Transverse colon (tissue), 4 donors: ENCODE data around the gene DEFB132. TPM values are rescaled to one million over a fixed set of nuclear protein-coding genes. Genes with fewer than 3 reads are reported as not detected.

Experiments used
- DNase-seq: peaks from one replicate; pipeline ENCODE4 v3.0.0-alpha.2; 2019
- H3K27ac ChIP-seq, 4 donors: fragments of 200-600 bp; sonication (generic); 2 replicates each; pipeline ENCODE4 v1.5.1; 2016 to 2018; ENCODE audit warnings: inconsistent platforms in 4 of 4
- H3K27me3 ChIP-seq: fragments of 200-600 bp; sonication (generic); 2 replicates; pipeline ENCODE4 v1.5.1; 2017; ENCODE audit warnings: inconsistent platforms
- H3K36me3 ChIP-seq, 4 donors: fragments of 200-600 bp; sonication (generic); 2 replicates each; pipeline ENCODE4 v1.5.1; 2017 to 2019; ENCODE audit warnings: inconsistent platforms in 4 of 4
- H3K4me1 ChIP-seq, 4 donors: fragments of 200-600 bp; sonication (generic); 2 replicates each; pipeline ENCODE4 v1.5.1; 2017 to 2020; ENCODE audit warnings: inconsistent platforms in 4 of 4
- H3K4me3 ChIP-seq, 4 donors: fragments of 200-600 bp; sonication (generic); 1 replicate in 1 of 4; 2 replicates in 3 of 4; pipeline versions ENCODE4 v1.5.1 to v1.6.1; 2017 to 2019; ENCODE audit warnings: inconsistent platforms in 4 of 4
- H3K9me3 ChIP-seq, 2 donors: fragments of 200-600 bp; sonication (generic); 2 replicates each; pipeline ENCODE4 v1.5.1; 2017 to 2019; ENCODE audit warnings: inconsistent platforms in 2 of 2
- EP300 ChIP-seq: sonication (generic); formaldehyde crosslinking; IDR thresholded peaks from one replicate; pipeline ENCODE4 v1.6.1; 2017; ENCODE audit warnings: antibody characterized with exemption, low read depth
- POLR2A ChIP-seq: fragments of 450-650 bp; IDR thresholded peaks from one replicate; pipeline ENCODE4 v1.6.1; 2016; ENCODE audit warnings: antibody characterized with exemption, mild to moderate bottlenecking, moderate library complexity
- POLR2AphosphoS5 ChIP-seq, 3 donors: sonication (generic); formaldehyde crosslinking; IDR thresholded peaks; one replicate each; pipeline ENCODE4 v1.6.1; 2016; ENCODE audit warnings: antibody characterized with exemption in 3 of 3
- WGBS, 2 donors: methylation state at CpG; one replicate each; pipeline ENCODE4 v1.1.5; 2018; ENCODE audit warnings: low coverage in 1 of 2; 5-methylcytosine and 5-hydroxymethylcytosine counted together
- in situ Hi-C, 4 donors: fragments of 200-750 bp; cut with MboI; loops; one replicate each; pipeline versions ENCODE4 v1.15.0 to v1.15.1; 2017; ENCODE audit warnings: low sequenced_read_pairs in 3 of 4, low pct_ligation_motif_present in 1 of 4, low pct_unique_long_range_greater_than_20kb in 1 of 4
- intact Hi-C: fragments of 100-400 bp; cut with DNase I; formaldehyde crosslinking; loops from one replicate; pipeline ENCODE4 v1.15.1; 2023; ENCODE audit warnings: low total_unique reads
- total RNA-seq, 4 donors: library from RNA; depleted of rRNA; stranded (reverse); fragments of >200 nt; gene quantifications; one replicate each; pipeline ENCODE4 v1.1.0, GENCODE V29; 2016
- TF ChIP-seq, protein P1 (sequence below), 5 experiments: fragments of 200-600 bp in 3 of 5; fragments of 450-650 bp in 2 of 5; sonication (generic) in 3 of 5; IDR thresholded peaks; 1 replicate in 2 of 5; 2 replicates in 3 of 5; pipeline ENCODE4 v1.5.1; 2016 to 2017; ENCODE audit warnings: antibody characterized with exemption in 5 of 5, inconsistent platforms in 3 of 5, mild to moderate bottlenecking in 2 of 5, moderate library complexity in 1 of 5

The DEFB132 gene, protein sequence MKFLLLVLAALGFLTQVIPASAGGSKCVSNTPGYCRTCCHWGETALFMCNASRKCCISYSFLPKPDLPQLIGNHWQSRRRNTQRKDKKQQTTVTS
- not detected for total RNA-seq

DNA sequence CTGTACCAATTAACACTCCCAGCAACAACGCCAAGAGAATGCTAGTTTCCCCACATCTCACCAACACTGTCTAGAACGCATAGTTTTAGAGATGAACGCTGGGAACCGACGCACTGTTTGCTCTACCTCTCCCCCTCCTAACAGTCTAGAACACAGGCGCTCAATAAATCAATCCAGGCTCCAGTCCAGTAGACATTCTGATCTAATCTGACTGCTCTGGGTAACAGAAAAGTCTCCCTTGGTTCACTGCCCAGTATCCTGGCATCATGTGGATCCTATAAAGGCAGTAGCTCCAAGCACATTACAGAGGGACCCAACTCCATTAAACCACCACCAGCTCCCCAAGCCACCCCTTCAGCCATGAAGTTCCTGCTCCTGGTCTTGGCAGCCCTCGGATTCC lies at the start of gene DEFB132:
TSS of gene DEFB132 (plus strand) at position 306 of the 400 bp plus-strand sequence. CDS start at position 361, 55 bp downstream.
- H3K4me3 ChIP-seq, result no peak within 1 kb of the TSS

DNA sequence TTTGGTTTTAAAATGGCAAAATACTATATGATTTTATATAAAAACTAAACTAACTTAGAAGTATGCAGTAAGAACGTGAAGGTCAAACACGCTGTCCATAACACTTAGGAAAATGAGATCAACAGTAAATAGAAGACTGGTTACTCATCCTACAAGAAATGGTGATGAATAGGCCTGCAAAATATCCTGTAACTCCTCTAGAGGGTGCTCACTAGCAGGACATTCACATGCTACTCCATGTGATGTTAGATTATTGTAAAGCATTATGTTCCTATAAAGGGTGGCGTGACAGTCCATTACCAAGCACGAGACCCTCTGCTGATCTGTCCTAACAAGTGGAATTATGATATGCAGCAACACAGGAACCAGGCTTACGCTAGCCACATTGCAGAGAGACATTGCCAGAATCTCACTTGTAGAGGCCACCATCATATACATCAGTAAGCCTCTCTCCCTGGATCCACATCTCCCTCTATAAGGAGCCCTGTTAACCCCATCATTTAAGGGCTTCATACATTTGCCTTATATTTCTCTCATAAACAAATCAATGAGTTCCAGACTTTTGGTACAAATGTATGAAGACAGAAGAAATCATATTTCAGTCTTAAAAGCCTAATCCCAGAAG lies 48.5 kb upstream of the DEFB132 start:
- TF ChIP-seq, protein P1, sequence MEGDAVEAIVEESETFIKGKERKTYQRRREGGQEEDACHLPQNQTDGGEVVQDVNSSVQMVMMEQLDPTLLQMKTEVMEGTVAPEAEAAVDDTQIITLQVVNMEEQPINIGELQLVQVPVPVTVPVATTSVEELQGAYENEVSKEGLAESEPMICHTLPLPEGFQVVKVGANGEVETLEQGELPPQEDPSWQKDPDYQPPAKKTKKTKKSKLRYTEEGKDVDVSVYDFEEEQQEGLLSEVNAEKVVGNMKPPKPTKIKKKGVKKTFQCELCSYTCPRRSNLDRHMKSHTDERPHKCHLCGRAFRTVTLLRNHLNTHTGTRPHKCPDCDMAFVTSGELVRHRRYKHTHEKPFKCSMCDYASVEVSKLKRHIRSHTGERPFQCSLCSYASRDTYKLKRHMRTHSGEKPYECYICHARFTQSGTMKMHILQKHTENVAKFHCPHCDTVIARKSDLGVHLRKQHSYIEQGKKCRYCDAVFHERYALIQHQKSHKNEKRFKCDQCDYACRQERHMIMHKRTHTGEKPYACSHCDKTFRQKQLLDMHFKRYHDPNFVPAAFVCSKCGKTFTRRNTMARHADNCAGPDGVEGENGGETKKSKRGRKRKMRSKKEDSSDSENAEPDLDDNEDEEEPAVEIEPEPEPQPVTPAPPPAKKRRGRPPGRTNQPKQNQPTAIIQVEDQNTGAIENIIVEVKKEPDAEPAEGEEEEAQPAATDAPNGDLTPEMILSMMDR (IDR thresholded peaks at IDR 0.05), result peak; percentile 38 to 57 (median 42)
- no peak for TF ChIP-seq EP300
- Histone ChIP-seq H3K4me3 (no peak overlapping the region), H3K36me3 (no peaks in the 10 kb centered on the region), H3K9me3 (no peaks in the 10 kb centered on the region), H3K27ac (no peak overlapping the region), H3K4me1 (no peaks in the 10 kb centered on the region), H3K27me3 (no peaks in the 10 kb centered on the region)
- WGBS, 2 donors, result 0 to 17% methylated on average over 2 to 5 of the region's 5 CpGs
- in situ Hi-C loops, result no loop called here
- DNase-seq, result no peak
- intact Hi-C loops, result loop anchor here (5.0 kb wide), 1 partner anchor 48 kb away; the partner anchor contains the start of gene DEFB132

More for the DNA sequence above, at the start of gene DEFB132:
- peaks cover 6% of the 10 kb centered on the region for H3K27me3 ChIP-seq
- intact Hi-C loops, result loop anchor here (5.0 kb wide), 1 partner anchor 50 kb away; no protein-coding TSS in a partner anchor
- no peaks in the 10 kb centered on the region for H3K9me3 ChIP-seq
- H3K36me3 ChIP-seq, result no peaks in the 10 kb centered on the region
- no peaks in the 10 kb centered on the region for H3K4me1 ChIP-seq
- TF ChIP-seq, protein P1 (IDR thresholded peaks at IDR 0.05), result no peak
- no peak for TF ChIP-seq POLR2AphosphoS5 (IDR thresholded peaks at IDR 0.05)
- no peak within 1 kb of the TSS for H3K27ac ChIP-seq
- DNase-seq, result no peak
- in situ Hi-C loops, result no loop called here
- 73 to 78% methylated on average over 6 to 7 of the region's 7 CpGs for WGBS, 2 donors

DNA sequence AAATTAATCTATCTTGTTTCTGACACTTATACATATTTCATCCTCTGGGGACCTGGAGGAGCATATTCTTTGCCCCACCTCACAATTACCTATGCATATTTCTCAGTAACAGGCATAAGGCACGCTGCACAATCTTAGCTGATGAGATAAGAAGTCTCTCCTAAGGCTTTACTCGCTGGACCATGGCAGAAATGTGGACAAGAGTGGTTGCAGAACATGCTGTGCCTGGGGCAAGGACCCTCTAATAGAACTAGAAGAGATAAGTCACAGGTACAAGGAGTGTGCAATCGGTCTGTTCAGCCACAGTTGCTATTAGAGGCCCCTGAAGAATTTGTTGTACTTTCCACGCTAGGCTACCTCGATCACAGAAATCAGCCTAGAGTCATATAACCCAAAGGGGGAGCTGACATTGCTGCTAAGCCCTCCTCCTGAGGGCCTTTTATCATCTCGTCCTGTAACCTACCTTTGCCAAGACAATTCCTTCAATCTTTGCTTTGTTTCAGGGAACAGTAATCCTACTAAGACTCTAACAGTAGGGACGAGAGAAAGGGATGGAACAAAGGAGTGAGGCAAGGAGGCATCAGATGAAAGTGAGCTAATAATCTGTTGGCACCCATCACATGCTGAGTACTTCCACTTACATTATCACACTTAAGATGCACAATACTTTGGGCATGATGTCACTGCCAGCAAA lies 46.6 kb upstream of the DEFB132 start:
- Histone ChIP-seq H3K4me3 (no peak overlapping the region), H3K27me3 (no peaks in the 10 kb centered on the region), H3K4me1 (no peaks in the 10 kb centered on the region), H3K36me3 (no peaks in the 10 kb centered on the region), H3K9me3 (no peaks in the 10 kb centered on the region), H3K27ac (no peak overlapping the region)
- TF ChIP-seq POLR2A (no peak), POLR2AphosphoS5 (IDR thresholded peaks at IDR 0.05) (no peak)
- TF ChIP-seq, protein P1 (IDR thresholded peaks at IDR 0.05), result no peak
- 55 to 56% methylated on average over 2 to 7 of the region's 7 CpGs for WGBS, 2 donors
- intact Hi-C loops, result no loop called here
- in situ Hi-C loops, result no loop called here
- no peak for DNase-seq

DNA sequence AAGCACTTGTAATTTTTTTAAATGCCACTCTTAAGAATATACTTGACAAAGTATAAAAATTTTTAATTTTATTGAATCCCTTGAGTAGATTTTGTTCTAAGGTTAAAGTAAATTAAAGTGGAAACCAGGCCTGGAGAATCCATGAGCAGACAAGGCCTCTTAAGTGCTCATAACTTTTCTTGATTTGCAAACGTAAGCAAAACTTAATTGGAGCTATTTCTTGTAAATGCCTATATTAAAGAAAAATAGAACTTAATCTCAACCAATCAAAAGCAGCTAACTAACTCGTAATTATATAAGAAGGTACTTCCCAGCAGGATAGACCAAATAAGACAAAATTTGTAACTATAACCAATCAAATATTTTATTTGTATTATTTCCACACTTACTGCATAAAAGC lies 43.1 kb upstream of the DEFB132 start:
- intact Hi-C loops (no loop called here), in situ Hi-C loops (no loop called here)
- Histone ChIP-seq H3K27ac (no peak overlapping the region), H3K4me3 (no peak overlapping the region), H3K27me3 (peaks cover 16% of the 10 kb centered on the region), H3K9me3 (no peaks in the 10 kb centered on the region), H3K36me3 (no peaks in the 10 kb centered on the region), H3K4me1 (no peaks in the 10 kb centered on the region)
- TF ChIP-seq EP300 (no peak), POLR2A (no peak), POLR2AphosphoS5 (IDR thresholded peaks at IDR 0.05) (no peak)
- TF ChIP-seq, protein P1 (IDR thresholded peaks at IDR 0.05), result no peak
- no peak for DNase-seq
- 59 to 77% methylated on average over 2 of the region's 2 CpGs for WGBS, 2 donors
